Ramos (cell line): Measurements from ENCODE around the gene UBE4B.

ENCODE experiments used
- in situ Hi-C: fragments of 300-500 bp; cut with MboI; formaldehyde crosslinking; loops from one replicate; pipeline ENCODE4 v1.14.3; 2022; ENCODE audit warnings: low sequenced_read_pairs; ENCODE audit not compliant: unreplicated experiment

The UBE4B gene

DNA sequence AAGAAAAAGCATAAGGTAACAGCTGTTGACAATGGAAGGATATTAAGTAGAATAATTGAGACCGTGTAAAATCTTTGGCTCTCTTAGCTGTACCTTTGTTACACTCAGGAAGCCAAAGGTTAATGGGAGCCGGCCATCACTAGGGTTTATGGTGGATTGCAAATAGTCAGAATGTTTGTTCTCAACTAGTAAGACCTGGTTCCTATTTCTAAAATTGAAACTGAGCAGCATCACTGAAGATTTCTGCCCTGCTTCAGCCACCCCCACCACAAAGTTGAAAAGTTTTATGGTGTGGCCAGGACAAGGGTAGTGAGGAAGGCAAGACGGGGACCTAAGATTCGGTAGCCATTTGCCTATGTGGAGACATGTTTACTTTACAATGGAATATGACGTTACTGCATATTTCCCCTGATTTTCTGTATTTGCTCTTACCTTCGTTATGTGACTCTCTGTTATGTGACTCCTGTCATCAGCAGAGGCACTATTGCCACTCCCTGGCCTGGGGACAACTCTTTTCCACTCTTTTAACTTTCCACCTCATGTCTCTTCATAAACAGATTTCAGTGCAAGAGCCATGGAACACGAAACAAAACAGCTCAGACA, 136.3 kb downstream of the UBE4B start:
- in situ Hi-C loops: no loop called here

DNA sequence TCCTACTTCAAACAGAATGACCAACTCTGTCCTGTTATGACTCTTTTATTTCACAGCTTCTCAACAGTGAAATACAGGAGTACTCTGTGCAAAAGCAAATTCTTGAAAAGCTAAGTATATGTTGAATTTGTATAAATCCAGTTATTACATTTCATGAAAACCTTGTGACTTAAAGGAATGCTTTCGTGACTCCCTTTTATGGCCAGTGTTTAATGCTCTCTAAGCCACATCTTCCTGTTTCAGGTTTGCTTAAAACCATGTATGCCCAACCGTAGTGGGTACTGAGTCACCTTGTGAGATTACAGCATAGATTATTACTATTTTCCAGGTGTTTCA, 137.4 kb downstream of the UBE4B start:
- in situ Hi-C loops: no loop called here

DNA sequence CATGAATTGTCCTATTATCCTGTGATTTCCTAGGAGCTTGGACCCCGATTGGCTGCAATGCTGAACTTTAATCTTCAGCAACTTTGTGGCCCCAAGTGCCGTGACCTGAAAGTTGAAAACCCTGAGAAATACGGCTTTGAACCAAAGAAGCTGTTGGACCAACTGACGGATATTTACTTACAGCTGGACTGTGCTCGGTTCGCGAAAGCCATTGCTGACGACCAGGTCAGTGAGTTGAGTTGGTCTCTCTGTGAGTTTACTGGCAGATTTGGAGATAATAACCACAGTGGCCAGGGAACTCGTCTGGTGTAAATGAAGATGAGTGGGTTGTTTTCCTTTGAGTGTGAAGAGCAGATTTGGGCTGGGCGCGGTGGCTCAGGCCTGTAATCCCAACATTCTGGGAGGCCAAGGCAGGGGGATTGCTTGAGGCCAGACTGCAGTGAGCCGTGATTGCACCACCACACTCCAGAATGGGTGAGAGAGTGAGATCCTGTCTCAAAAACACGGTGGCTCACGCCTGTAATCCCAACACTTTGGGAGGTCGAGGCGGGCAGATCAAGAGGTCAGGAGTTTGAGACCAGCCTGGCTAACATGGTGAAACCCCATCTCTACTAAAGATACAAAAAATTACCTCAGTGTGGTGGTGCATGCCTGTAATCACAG, 138.5 kb downstream of the UBE4B start:
- in situ Hi-C loops: no loop called here

DNA sequence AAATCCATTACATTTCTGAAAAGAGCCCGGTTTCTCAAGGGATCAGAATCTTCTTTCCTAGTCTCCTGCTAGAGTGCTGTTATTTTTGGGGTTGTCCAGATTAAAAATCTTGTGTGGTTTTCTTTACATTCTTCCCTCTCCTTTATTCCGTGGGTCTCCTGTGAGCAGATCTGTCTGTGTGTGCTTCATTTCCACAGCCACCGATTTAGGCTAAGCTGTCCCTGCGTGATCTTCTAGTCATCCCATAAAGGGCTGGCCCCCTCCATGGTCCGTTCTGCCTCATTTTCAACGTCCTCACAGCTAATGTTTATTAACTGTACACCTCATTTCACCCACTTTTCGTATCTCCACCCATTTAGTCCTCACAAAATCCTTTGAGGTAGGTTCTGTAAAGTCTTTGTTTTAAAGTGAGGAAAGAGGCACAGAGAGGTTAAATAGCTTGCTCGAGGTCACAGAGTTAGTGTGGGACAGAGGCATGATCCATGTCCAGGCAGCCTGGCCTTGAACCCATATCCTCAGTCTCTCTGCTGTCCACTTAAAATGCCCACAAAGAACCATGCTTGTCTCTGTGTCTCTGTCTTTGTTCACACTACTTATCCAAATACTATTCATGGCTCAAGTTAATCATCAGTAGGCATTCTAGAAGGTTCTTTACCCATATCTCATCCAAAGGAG, 139.4 kb downstream of the UBE4B start:
- in situ Hi-C loops: no loop called here

DNA sequence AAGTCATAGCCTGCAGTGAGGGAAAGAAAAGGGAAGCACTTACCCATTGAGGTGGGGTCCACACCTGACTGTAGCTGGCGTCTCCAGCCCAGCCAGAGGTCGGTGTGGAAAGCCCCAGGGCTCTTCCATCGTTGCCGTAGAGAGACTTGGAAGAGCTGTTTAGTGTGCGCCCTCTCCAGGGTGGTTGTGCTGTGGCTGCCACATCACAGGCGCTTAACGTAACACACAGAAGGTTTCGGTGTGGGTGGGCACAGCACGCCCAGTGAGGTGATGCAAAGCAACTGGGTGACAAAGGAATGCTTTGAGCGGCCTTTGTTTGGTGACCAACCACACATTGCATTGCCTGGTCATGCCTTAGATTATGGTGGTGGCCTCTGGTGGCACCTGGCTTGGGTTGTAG, 140.8 kb downstream of the UBE4B start:
- in situ Hi-C loops: no loop called here

DNA sequence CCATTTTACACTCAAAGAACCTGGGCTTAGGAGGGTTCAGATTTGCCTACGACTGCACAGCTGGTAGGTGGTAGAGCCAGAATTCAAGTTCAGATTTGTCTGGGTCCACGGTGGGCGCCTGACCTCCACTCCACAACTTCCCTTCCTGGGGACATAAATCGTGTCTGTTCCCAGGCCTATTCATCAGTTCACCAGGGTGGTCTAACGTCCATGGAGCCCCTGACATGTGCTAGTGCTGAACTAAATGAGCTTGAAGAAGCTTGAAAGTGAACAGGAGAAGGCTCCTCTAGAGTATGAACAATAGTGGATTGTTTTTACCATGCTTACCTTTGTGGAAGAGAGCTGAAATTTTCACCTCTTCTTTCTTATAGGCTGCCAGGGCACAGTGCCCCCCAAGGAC, 145.1 kb downstream of the UBE4B start:
- in situ Hi-C loops: no loop called here

DNA sequence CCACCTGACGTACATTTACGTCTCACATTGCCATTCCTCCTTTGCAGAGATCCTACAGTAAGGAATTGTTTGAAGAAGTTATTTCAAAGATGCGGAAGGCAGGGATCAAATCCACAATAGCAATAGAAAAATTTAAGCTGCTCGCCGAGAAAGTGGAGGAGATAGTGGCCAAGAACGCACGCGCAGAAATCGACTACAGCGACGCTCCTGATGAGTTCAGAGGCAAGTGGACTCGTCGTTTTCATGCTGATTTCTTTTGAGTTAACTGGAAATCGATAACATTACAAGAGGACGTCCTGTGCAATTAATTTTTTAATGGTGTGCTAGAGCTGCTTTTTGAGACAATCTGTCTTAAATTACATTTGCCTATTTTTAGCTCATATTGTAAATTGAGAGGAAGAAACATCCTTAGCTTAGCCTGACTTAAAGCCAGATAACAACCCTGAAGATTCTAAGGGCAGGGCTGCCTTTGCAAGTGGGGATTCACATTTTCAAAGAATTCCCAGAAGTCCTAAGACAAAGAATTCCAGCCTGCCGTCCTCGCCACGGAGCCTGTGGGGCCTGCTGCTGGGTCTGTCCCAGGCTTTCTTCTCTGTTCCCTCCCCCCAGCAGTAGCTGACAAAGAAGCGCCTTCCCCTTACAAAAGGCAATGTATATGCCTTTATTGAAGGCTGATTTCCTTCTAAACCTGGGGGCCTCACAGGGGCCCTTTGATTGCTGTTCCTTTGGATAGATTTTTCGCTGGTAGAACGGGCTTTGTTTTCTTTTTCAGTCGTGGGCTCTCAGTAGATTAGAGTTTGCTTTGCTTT, 146.0 kb downstream of the UBE4B start:
- in situ Hi-C loops: no loop called here

DNA sequence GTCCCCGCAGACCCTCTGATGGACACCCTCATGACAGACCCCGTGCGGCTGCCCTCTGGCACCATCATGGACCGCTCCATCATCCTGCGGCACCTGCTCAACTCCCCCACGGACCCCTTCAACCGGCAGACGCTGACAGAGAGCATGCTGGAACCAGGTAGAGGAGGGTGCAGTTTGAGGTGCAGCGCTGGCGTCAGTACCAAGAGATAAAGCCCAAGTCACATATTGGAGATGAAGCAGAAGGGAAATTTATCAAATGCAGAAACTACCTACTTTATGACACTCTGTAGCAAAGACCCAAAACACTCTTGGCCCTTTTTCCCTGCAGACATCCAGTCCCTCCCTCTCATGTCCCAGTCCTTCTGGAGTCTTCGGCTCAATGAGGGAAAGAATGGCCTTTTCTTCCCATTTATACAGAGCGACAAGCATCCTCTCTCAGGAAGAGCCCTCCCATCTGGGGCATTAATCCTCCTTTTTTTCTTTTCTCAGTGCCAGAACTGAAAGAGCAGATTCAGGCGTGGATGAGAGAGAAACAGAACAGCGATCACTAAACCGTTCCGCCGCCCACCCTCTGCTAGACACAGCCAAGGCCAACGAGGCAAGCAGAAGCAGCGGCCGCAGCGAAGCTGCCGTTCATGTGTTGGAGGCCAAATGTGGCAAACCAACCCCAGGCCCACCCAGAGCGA, 146.8 kb downstream of the UBE4B start:
- in situ Hi-C loops: no loop called here

DNA sequence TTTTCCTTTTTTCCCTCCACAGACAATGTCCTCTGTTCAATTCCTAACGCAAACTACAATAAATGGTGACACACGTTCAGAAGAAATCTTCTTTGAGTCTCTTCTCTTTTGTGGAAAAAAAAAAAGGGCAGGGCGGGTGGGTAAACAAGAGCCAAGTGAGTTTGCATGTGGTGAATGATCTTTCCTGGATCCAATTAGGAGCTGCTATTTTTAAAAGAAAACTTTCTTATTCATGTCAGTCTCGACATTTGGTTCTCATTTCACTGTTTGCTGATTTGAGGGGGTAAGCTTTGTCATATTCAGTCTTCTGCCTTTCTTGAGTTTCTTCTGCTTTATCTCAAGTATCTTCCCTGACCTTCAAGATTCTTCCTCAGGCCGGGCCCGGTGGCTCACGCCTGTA, 148.4 kb downstream of the UBE4B start:
- in situ Hi-C loops: no loop called here

DNA sequence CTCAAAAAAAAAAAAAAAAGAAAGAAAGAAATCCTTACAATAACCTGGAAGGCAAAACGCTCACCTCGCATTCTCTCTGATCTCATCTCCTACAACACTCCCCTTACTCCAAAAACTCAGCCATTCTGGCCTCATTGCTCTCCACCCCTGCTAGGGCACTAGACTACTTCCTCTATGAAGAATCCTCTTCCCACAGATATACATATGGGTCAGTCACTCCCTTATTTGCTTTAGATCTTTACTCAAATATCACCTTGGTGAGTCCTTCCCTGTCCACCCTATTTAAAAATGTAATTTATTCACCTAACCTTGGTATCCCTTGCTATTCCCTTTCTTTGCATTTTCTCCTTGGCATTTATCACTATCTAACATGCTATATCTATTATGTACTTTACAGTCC, 153.0 kb downstream of the UBE4B start:
- in situ Hi-C loops: no loop called here

DNA sequence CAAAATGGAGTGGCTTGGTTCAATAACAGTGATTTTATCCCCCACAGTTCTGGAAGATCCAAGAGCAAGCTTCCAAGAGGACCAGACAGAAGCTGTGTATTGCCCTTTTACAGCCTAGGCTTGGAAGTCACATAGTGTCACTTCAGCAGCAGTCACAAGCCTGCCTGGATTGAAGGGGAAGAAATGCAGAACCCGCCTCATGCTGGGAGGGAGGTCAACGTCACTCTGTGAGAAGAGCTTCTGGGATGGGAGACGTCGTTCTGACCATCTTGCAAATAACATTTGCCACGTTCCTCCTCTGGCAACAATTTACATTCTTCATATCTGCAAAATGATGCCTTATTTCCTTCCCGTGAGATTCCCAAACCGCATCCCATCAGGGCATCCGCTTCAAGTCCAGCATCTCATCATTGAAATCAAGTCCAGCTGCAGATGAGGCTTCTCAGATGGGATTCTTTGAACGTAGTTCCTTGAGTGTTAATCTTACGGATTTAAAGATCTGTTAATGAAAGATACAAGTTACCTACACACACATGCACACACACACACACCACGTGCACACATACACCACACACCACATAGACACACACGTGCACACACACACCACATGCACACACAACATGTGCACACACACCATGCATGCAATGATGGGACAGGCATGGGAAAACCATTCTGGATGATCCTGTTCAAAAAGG, 153.7 kb downstream of the UBE4B start:
- in situ Hi-C loops: no loop called here

DNA sequence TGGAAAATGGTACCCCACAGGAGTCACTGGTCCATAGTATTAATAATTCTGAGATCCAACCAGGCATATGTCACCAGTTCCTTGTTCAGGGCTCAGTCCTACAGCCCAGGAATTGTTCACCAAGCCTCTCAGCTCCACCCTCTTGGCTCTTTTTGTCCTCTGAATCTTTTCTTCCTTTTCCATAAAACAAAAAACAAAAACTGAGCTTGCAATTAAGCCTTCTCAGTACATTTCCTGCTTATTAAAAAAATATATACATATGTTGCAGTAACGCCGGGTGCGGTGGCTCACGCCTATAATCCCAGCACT, 154.2 kb downstream of the UBE4B start:
- in situ Hi-C loops: no loop called here

DNA sequence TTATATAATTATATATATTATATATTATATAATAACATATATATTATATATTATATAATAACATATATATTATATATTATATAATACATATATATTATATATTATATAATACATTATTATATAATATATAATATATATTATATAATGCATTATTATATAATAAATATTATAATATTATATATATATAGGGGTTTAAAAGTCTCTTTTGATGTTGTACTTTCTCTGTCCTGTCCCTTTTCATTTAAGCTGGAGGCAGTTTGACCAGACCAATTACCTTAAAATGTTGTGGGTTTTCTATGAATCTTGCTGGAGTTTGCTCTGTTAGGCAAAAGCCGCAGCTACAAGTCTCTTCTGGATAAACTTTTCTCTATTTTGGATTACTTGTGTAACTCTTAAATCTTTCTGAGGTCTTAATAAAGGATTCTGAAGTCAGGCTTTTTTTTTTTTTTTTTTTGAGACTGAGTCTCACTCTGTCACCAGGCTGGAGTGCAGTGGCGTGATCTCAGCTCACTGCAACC, 155.4 kb downstream of the UBE4B start:
- in situ Hi-C loops: no loop called here

DNA sequence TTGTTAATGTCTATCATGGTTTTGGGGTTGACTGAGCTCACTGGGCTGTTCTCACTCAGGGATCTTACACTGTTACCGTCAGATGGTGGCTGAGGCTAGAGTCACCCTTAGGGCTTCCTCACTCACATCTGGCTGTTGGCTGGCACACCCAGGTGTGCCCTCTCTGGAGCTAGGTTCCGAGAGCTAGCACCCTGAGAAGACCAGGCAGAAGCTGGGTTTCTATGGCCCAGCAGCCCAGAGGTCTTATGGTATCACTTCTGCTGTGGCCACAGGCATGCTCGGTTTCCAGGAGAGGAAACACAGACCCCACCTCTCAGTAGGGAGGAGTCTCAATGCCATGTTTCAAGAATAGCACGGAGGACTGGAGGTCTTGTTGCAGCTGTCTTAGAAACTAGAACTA, 156.9 kb downstream of the UBE4B start:
- in situ Hi-C loops: no loop called here

DNA sequence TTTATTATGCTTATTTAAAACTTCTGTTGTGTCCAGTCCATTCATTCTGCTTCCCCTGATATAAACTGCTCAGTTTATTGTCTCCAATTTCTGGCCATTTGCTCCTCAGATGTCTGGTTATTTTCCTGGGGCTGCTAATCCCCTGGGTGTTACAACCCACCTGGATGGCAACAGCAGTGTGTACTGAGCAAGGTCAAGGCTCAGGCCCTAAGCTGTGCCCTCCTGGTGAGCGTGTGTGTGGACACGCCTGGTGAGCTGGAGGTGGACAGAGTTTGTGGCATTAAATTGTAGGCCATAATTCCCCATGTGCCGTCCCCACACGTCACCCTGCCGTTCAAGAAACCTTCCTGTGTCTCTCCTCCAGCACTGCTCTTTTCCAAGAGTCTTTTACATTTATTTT, 159.5 kb downstream of the UBE4B start:
- in situ Hi-C loops: no loop called here

DNA sequence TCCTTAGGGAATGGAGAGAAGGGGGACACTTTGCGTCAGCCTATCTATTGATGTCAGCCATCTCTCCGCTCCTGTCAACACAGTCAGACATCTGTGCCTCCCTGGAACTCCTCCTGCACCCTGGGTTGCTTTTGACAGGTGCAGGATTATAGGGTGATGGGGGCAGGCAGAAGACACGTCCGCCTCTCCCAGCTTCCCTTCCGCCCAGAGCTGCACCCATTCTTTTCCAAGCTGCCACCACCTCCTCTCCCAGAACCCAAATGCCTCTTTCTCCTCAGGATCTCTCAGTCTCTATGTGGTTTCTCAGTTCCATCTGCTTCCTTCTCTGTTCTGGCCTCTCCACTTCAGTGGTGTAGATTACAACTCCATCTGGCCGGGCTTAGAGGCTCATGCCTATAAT, 160.5 kb downstream of the UBE4B start:
- in situ Hi-C loops: no loop called here

DNA sequence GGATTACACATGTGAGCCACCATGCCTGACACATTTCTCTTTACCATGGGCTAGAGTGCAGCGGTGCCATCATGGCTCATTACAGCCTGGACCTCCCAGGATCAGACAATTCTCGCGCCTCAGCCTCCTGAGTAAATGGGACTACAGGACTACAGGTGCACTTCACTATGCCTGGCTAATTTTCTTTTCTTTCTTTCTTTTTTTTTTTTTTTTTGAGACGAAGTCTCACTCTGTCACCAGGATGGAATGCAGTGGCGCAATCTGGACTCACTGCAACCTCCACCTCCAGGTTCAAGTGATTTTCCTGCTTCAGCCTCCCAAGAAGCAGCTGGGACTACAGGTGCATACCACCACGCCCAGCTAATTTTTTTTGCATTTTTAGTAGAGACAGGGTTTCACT, 162.8 kb downstream of the UBE4B start:
- in situ Hi-C loops: no loop called here

DNA sequence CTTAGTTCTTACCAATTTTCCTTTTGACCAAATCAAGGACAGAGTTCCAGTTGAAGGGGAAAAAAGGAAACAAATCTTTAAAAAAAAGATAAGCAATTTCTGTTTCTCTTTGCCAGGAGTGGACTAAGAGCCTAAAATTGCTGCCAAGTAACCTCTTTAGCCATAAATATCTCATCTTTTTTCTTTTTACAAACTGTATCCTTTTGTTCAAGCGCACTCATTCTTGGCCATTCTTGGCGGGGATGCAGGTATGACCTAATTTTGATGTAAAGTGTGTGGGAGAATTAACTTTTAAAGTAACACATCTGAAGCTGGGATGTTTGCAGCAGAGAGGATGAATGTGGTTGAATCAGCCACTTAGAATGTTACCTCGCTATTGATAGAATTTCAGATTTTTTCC, 164.2 kb downstream of the UBE4B start:
- in situ Hi-C loops: no loop called here

DNA sequence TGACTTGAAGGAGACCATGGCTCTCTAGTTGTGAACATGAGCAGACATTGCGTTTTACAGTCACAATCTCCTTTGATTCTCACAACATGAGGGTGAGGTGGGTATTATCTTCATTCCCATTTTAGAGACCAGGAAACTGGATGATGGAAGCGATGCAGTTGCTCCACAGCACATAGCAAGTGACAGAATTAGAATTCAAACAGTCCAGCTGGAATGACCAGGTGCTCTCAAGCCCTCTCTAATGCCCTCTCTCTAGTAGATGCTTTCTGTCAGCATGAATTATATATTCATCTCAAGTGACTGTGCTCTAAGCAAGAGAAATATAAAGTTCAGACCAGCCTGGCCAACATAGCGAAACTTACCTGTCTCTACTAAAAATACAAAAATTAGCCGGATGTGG, 167.9 kb downstream of the UBE4B start:
- in situ Hi-C loops: no loop called here

DNA sequence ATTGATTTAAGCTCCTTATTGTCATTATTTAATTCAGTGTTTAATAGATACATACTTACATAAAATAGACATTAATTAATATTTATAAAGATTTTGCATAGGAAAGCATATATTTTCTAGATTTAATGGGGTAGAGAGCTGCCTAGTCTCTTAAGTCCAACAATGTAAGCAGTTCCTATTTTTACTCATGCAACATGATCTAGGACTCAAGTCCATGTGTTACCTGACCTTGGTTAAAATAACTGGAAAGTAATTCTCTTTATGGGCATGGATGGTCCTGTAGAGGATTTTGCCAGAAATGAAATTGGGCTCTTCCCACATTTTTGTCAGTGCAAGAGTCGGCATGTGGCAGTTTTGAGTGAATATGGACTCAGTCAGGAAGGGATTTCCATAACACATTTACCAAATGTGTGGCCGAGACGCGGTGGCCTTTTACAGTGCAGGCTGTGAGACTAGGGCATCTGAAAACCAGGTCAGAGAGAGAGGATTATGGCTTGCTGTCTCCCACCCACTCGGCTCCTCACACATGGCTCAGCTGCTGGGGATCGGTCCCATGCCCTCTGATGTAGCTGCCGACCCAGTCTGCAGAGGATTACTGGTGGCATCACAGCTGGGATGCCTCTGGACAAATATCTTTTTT, 171.4 kb downstream of the UBE4B start:
- in situ Hi-C loops: no loop called here
